IMR-90 (cell line): ENCODE results near the gene HOMER3. TPM values are rescaled to one million over a fixed set of nuclear protein-coding genes. Genes with fewer than 3 reads are reported as not detected.
A peak's percentile ranks its signal among the peaks of the same experiment; 100 is the strongest.

Source experiments
- ATAC-seq: fragments of 200-7000 bp; cut with Tn5 transposase; 2 replicates; pipeline ENCODE4 v1.9.1; 2020; ENCODE audit warnings: low read depth, mild to moderate bottlenecking, moderate library complexity
- Bru-seq: library from RNA; stranded (reverse); fragments of 400-500 nt; gene quantifications from one replicate; lab custom pipeline; 2021; lab: Mats Ljungman, UMichigan
- BruChase-seq, 2 experiments: library from RNA; stranded (reverse); fragments of 400-500 nt; gene quantifications; one replicate each; lab custom pipeline; 2021; lab: Mats Ljungman, UMichigan
- BruUV-seq: library from RNA; stranded (reverse); fragments of 400-500 nt; replicated peaks from 2 replicates; lab custom pipeline; 2021; lab: Mats Ljungman, UMichigan
- CTCF ChIA-PET: fragments of 300-600 bp; formaldehyde crosslinking; extraction: SDS; loops from one replicate; lab custom pipeline; 2021; ENCODE audit warnings: antibody characterized with exemption; lab: Yijun Ruan, JAX
- POLR2A ChIA-PET: fragments of 300-600 bp; sonication (Branson Sonifier 250); formaldehyde crosslinking; loops from one replicate; lab custom pipeline; 2022; ENCODE audit warnings: antibody characterized with exemption; ENCODE audit not compliant: unreplicated experiment; lab: Charles Lee
- DNase-seq: peaks from one replicate; pipeline ENCODE4 v3.0.0; 2013
- H2AFZ ChIP-seq: replicated peaks from 2 replicates; pipeline ENCODE3; 2013; ENCODE audit warnings: low read length, mild to moderate bottlenecking; ENCODE audit not compliant: poor library complexity
- H2AK5ac ChIP-seq: 2 replicates; pipeline ENCODE4 v1.6.1; 2013; ENCODE audit warnings: low read depth, low read length, inconsistent platforms
- H2AK9ac ChIP-seq: replicated peaks from 2 replicates; pipeline ENCODE3; 2013; ENCODE audit warnings: mild to moderate bottlenecking, low read depth, low read length, moderate library complexity; ENCODE audit not compliant: poor library complexity
- H2BK120ac ChIP-seq: 2 replicates; pipeline ENCODE4 v1.6.1; 2013; ENCODE audit warnings: low read depth, low read length, inconsistent platforms
- H2BK15ac ChIP-seq: 3 replicates; pipeline ENCODE4 v1.6.1; 2013; ENCODE audit warnings: low read depth, low read length, inconsistent platforms
- H2BK20ac ChIP-seq: 2 replicates; pipeline ENCODE4 v1.6.1; 2013; ENCODE audit warnings: low read depth, mild to moderate bottlenecking, inconsistent platforms, low read length, moderate library complexity
- H2BK5ac ChIP-seq: 2 replicates; pipeline ENCODE4 v1.6.1; 2013; ENCODE audit warnings: mild to moderate bottlenecking, low read depth, low read length, inconsistent platforms; ENCODE audit not compliant: poor library complexity, severe bottlenecking
- H3K14ac ChIP-seq: replicated peaks from 2 replicates; pipeline ENCODE4 v1.6.1; 2013; ENCODE audit warnings: low read depth, low read length, inconsistent platforms
- H3K18ac ChIP-seq: 2 replicates; pipeline ENCODE4 v1.6.1; 2013; ENCODE audit warnings: low read depth, low read length, control low read depth
- H3K23ac ChIP-seq: 2 replicates; pipeline ENCODE4 v1.6.1; 2013; ENCODE audit warnings: low read depth, low read length, inconsistent platforms
- H3K27ac ChIP-seq: 2 replicates; pipeline ENCODE4 v1.5.1; 2013; ENCODE audit warnings: mild to moderate bottlenecking, control low read depth, low read length; ENCODE audit not compliant: insufficient read depth
- H3K27me3 ChIP-seq: 2 replicates; pipeline ENCODE4 v1.6.1; 2013; ENCODE audit warnings: low read length; ENCODE audit not compliant: control insufficient read depth, insufficient read depth
- H3K36me3 ChIP-seq: 2 replicates; pipeline ENCODE4 v1.6.1; 2013; ENCODE audit warnings: low read length, mixed read lengths; ENCODE audit not compliant: control insufficient read depth, insufficient read depth
- H3K4ac ChIP-seq: 2 replicates; pipeline ENCODE4 v1.6.1; 2013; ENCODE audit warnings: low read depth, low read length, inconsistent platforms
- H3K4me1 ChIP-seq: 2 replicates; pipeline ENCODE4 v1.6.1; 2013; ENCODE audit warnings: low read length, mixed read lengths; ENCODE audit not compliant: control insufficient read depth, insufficient read depth
- H3K4me2 ChIP-seq: 2 replicates; pipeline ENCODE4 v1.6.1; 2013; ENCODE audit warnings: low read depth, mild to moderate bottlenecking, control low read depth, low read length, moderate library complexity
- H3K4me3 ChIP-seq: 2 replicates; pipeline ENCODE4 v1.5.1; 2013; ENCODE audit warnings: low read depth, mild to moderate bottlenecking, control low read depth, low read length, moderate library complexity; ENCODE audit not compliant: insufficient read depth
- H3K56ac ChIP-seq: 2 replicates; pipeline ENCODE4 v1.6.1; 2013; ENCODE audit warnings: low read length, inconsistent platforms; ENCODE audit not compliant: insufficient read depth; ENCODE audit errors: extremely low read depth
- H3K79me1 ChIP-seq, 2 experiments: 2 replicates each; pipeline ENCODE4 v1.6.1; 2013; ENCODE audit warnings: low read length in 2 of 2, inconsistent platforms in 1 of 2, low read depth in 1 of 2
- H3K9ac ChIP-seq: 2 replicates; pipeline ENCODE4 v1.6.1; 2013; ENCODE audit warnings: low read depth, low read length, control low read depth
- H3K9me1 ChIP-seq: 2 replicates; pipeline ENCODE4 v1.6.1; 2013; ENCODE audit warnings: low read length, inconsistent platforms; ENCODE audit not compliant: insufficient read depth
- H3K9me3 ChIP-seq: 2 replicates; pipeline ENCODE4 v1.6.1; 2013; ENCODE audit warnings: low read length; ENCODE audit not compliant: control insufficient read depth, insufficient read depth
- H4K20me1 ChIP-seq: 2 replicates; pipeline ENCODE4 v1.6.1; 2013; ENCODE audit warnings: low read length, inconsistent platforms; ENCODE audit not compliant: insufficient read depth
- H4K5ac ChIP-seq: 2 replicates; pipeline ENCODE4 v1.6.1; 2013; ENCODE audit warnings: mild to moderate bottlenecking, low read depth, low read length, control low read depth
- H4K8ac ChIP-seq, 2 experiments: 2 replicates each; pipeline ENCODE4 v1.6.1; 2013; ENCODE audit warnings: low read depth in 2 of 2, low read length in 2 of 2, control low read depth in 1 of 2, inconsistent platforms in 1 of 2
- H4K91ac ChIP-seq: 2 replicates; pipeline ENCODE4 v1.6.1; 2013; ENCODE audit warnings: low read depth, low read length, inconsistent platforms; ENCODE audit not compliant: insufficient read depth
- CTCF ChIP-seq: conservative IDR thresholded peaks from 2 replicates; pipeline ENCODE4 v1.5.1; 2012; ENCODE audit warnings: mild to moderate bottlenecking, low read depth, low read length, improper control_type of control experiment
- ELK1 ChIP-seq: fragments of 150-350 bp; IDR thresholded peaks from 2 replicates; pipeline ENCODE4 v1.6.1; 2016; ENCODE audit warnings: low read depth, mild to moderate bottlenecking, low read length, moderate library complexity, borderline replicate concordance
- MAFK ChIP-seq: IDR thresholded peaks from 2 replicates; pipeline ENCODE4 v1.6.1; 2012; ENCODE audit warnings: low read depth, low read length, improper control_type of control experiment
- MAZ ChIP-seq: IDR thresholded peaks from 2 replicates; pipeline ENCODE4 v1.6.1; 2012; ENCODE audit warnings: low read depth, mild to moderate bottlenecking, low read length, improper control_type of control experiment, moderate library complexity, borderline replicate concordance
- MXI1 ChIP-seq: IDR thresholded peaks from 2 replicates; pipeline ENCODE4 v1.6.1; 2012; ENCODE audit warnings: low read depth, mild to moderate bottlenecking, low read length, moderate library complexity, borderline replicate concordance
- POLR2A ChIP-seq: IDR thresholded peaks from 2 replicates; pipeline ENCODE4 v1.6.1; 2012; ENCODE audit warnings: mild to moderate bottlenecking, low read depth, low read length
- RAD21 ChIP-seq: IDR thresholded peaks from 2 replicates; pipeline ENCODE4 v1.6.1; 2012; ENCODE audit warnings: low read length, improper control_type of control experiment
- RCOR1 ChIP-seq: IDR thresholded peaks from 2 replicates; pipeline ENCODE4 v1.6.1; 2012; ENCODE audit warnings: mild to moderate bottlenecking, low read length, improper control_type of control experiment; ENCODE audit not compliant: insufficient replicate concordance
- RFX5 ChIP-seq: IDR thresholded peaks from 2 replicates; pipeline ENCODE4 v1.8.0; 2012; ENCODE audit warnings: low read depth, mild to moderate bottlenecking, low read length, moderate library complexity
- USF2 ChIP-seq: fragments of 150-350 bp; IDR thresholded peaks from 2 replicates; pipeline ENCODE4 v1.6.1; 2017; ENCODE audit warnings: mild to moderate bottlenecking, antibody characterized with exemption, low read length, low read depth
- WGBS, 2 experiments: methylation state at CpG; one replicate each; pipeline versions ENCODE4 v1.1.5 to v1.1.7; 2013; ENCODE audit warnings: missing lambda C conversion rate in 2 of 2; ENCODE audit not compliant: insufficient read length in 1 of 2; ENCODE audit errors: extremely low coverage in 2 of 2; 5-methylcytosine and 5-hydroxymethylcytosine counted together
- dilution Hi-C: fragments of 300-500 bp; cut with HindIII; formaldehyde crosslinking; loops from one replicate; pipeline ENCODE4 v1.14.3; 2018; ENCODE audit warnings: low sequenced_read_pairs; ENCODE audit not compliant: unreplicated experiment
- in situ Hi-C: fragments of 300-500 bp; cut with MboI; formaldehyde crosslinking; loops from 3 replicates; pipeline ENCODE4 v1.14.3; 2019; ENCODE audit warnings: low sequenced_read_pairs, inconsistent platforms, mixed read lengths
- intact Hi-C: fragments of 100-400 bp; cut with micrococcal nuclease; formaldehyde crosslinking; loops from 2 replicates; pipeline ENCODE4 v1.10.0; 2022
- long read RNA-seq: library from polyadenylated mRNA; unstranded; transcript quantifications from one replicate; pipeline ENCODE4 v2.0.0, GENCODE V29; 2021; ENCODE audit not compliant: unreplicated experiment
- polyA plus RNA-seq, 3 experiments: library from polyadenylated mRNA; depleted of rRNA; stranded (reverse); fragments of >200 nt; gene quantifications; 2 replicates each; pipeline ENCODE4 v1.2.3, GENCODE V29; 2012; ENCODE audit warnings: low replicate concordance in 1 of 3
- total RNA-seq: library from RNA; depleted of rRNA; stranded (reverse); fragments of >200 nt; gene quantifications from 2 replicates; pipeline ENCODE4 v1.2.3, GENCODE V29; 2012; rRNA removed

The HOMER3 gene
- total RNA-seq (50.8 and 53.4 TPM in 2 replicates), polyA plus RNA-seq (2012; rRNA removed) (77.0 and 84.5 TPM in 2 replicates), Bru-seq, nascent RNA (percentile 65 among the genes with signal in this experiment), BruChase-seq, experiment 1, labeled RNA remaining after a 6-hour chase (percentile 78 among the genes with signal in this experiment), BruChase-seq, experiment 2, labeled RNA remaining after a 2-hour chase (percentile 66 among the genes with signal in this experiment)
- 102 and 137 TPM in 2 replicates for polyA plus RNA-seq (2012; cell fraction: cytosol; rRNA removed)
- 80.0 and 184 TPM in 2 replicates for polyA plus RNA-seq (2012; cell fraction: nucleus; rRNA removed; ENCODE audit: low replicate concordance)
- long read RNA-seq, transcript HOMER3-202 (10 exons, 1,557 nt): major isoform, 61 of 101 reads
- long read RNA-seq, partial matches to known transcripts: 13 of 101 reads
- long read RNA-seq, other reads (novel, unspliced or antisense): 22 of 101 reads

- peaks cover 10% of the 10 kb centered on the region for H3K9me1 ChIP-seq
- ATAC-seq: peak; percentile 84
- peaks cover 6% of the 10 kb centered on the region for H3K4me1 ChIP-seq
- POLR2A ChIA-PET: no interaction called here
- H3K18ac ChIP-seq: peak within 1 kb of the TSS; percentile 76
- peak within 1 kb of the TSS; percentile 92 for H3K9ac ChIP-seq
- TF ChIP-seq POLR2A (peak; percentile 51; the same call in 1 of the 2 replicates), USF2 (no peak), ELK1 (no peak), CTCF (peak; percentile 48), MAZ (peak; percentile 52; the same call in 1 of the 2 replicates), RCOR1 (no peak), MXI1 (no peak), MAFK (no peak), RFX5 (no peak), RAD21 (peak; percentile 7; the same call in 1 of the 2 replicates)
- H2AFZ ChIP-seq: peak within 1 kb of the TSS; percentile 92
- H3K56ac ChIP-seq: peak within 1 kb of the TSS; percentile 90
- H2AK5ac ChIP-seq: peak within 1 kb of the TSS; percentile 96
- peak within 1 kb of the TSS; percentile 69 for H2BK120ac ChIP-seq
- no peaks in the 10 kb centered on the region for H3K27me3 ChIP-seq
- H3K36me3 ChIP-seq: peaks cover 16% of the 10 kb centered on the region
- in situ Hi-C loops: no loop called here
- H2BK5ac ChIP-seq: peak within 1 kb of the TSS; percentile 73
- peak within 1 kb of the TSS; percentile 91 for H3K4me2 ChIP-seq
- peak; percentile 39 for DNase-seq
- peak within 1 kb of the TSS; percentile 99 for H2AK9ac ChIP-seq
- no peaks in the 10 kb centered on the region for H3K9me3 ChIP-seq
- H4K5ac ChIP-seq: peak within 1 kb of the TSS; percentile 87
- peak within 1 kb of the TSS; percentile 44; the same call in 2 of the 3 replicates for H2BK15ac ChIP-seq
- H3K14ac ChIP-seq: peak within 1 kb of the TSS; percentile 98
- H4K91ac ChIP-seq: peak within 1 kb of the TSS; percentile 85
- intact Hi-C loops: loop anchor here (1.0 kb wide), 1 partner anchor 45 kb away; no protein-coding TSS in a partner anchor
- peak within 1 kb of the TSS; percentile 98 for H3K23ac ChIP-seq
- CTCF ChIA-PET: no interaction called here
- WGBS, 2 experiments: 1% methylated on average over 24 of the region's 81 CpGs; no CpG with 5 or more reads in 1 of the 2 experiments
- H3K4ac ChIP-seq: peak within 1 kb of the TSS; percentile 94
- H2BK20ac ChIP-seq: 0 out of 2 replicates have a peak within 1 kb of the TSS, but pooled peaks have one; percentile 26
- H3K27ac ChIP-seq: peak within 1 kb of the TSS; percentile 74
- dilution Hi-C loops: no loop called here
- no TSS peak for BruUV-seq
- H3K79me1 ChIP-seq: peaks cover 11 to 43% of the 10 kb centered on the region in 2 experiments
- H3K4me3 ChIP-seq: peak within 1 kb of the TSS; percentile 73
- peak within 1 kb of the TSS; percentile 75 to 94 for H4K8ac ChIP-seq
- peaks cover 16% of the 10 kb centered on the region; the same call in 1 of the 2 replicates for H4K20me1 ChIP-seq
Measured at GRCh38 chr19:18940769-18941627, at the start of gene HOMER3. Gene HOMER3, minus strand, starts transcription at chr19:18941217. Its CDS starts 2,235 bp downstream, at chr19:18938982.
